CD4-positive, alpha-beta T cell treated with Interleukin-17A for 4 hours (primary cell): ENCODE measurements around the gene LCN2.
A peak's percentile ranks its signal among the peaks of the same experiment; 100 is the strongest.

Experiments used
- DNase-seq: peaks from one replicate; pipeline ENCODE4 v3.0.0-alpha.2; 2020; ENCODE audit warnings: mixed read lengths

LCN2 gene

DNA sequence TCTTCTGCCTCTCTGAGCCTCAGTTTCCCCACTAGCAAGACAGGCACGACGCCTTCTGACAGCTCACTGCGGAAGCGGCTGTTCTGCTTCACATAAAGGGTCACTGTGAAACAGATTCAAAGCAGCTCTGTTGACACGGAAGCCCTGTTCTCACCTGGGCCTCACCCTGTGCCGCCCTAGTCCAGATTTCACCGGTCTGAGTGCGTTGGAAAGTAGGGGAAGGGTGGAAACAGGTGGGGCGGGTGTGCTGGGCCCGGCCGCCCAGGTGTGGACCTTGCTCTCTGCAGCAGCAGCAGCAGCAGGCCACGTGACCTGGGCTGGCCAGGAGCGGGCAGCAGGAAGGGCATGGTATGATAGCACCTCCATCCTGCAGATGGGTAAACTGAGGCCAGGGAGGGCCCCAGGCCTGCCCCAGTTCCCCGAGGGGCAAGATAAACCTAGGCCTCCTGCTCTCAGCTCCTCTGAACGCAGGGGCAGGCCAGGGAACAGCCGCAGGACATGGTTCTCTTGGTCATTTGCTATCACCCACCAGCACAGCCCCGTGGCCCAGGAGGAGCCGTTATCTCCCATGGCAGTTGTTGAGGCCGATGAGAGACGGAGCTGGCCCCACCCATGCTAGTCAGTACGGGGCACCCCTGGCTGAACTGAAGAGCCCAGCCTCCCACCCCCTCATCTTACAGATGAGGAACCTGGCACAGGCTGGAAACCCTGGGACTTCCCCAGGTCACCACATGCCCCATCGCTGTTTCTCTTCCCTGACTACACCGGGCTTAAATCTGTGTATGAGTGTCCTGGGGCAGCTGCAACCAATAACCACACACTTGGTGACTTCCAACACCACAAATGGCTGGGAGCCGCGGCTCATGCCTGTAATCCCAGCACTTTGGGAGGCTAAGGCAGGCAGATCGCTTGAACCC, 33.8 kb upstream of the LCN2 start:
- DNase-seq = no peak

GRCh38 chr9:128116104-128117083, 32.9 kb upstream of the LCN2 start:
- DNase-seq = no peak

GRCh38 chr9:128117613-128118471, 31.4 kb upstream of the LCN2 start:
- DNase-seq = peak; percentile 99

GRCh38 chr9:128118472-128118857, 30.8 kb upstream of the LCN2 start:
- no peak for DNase-seq

- DNase-seq = no peak
Observed at GRCh38 chr9:128118971-128119665, 30.1 kb upstream of the LCN2 start.

GRCh38 chr9:128120061-128120740, 29.1 kb upstream of the LCN2 start:
- DNase-seq = no peak

DNA sequence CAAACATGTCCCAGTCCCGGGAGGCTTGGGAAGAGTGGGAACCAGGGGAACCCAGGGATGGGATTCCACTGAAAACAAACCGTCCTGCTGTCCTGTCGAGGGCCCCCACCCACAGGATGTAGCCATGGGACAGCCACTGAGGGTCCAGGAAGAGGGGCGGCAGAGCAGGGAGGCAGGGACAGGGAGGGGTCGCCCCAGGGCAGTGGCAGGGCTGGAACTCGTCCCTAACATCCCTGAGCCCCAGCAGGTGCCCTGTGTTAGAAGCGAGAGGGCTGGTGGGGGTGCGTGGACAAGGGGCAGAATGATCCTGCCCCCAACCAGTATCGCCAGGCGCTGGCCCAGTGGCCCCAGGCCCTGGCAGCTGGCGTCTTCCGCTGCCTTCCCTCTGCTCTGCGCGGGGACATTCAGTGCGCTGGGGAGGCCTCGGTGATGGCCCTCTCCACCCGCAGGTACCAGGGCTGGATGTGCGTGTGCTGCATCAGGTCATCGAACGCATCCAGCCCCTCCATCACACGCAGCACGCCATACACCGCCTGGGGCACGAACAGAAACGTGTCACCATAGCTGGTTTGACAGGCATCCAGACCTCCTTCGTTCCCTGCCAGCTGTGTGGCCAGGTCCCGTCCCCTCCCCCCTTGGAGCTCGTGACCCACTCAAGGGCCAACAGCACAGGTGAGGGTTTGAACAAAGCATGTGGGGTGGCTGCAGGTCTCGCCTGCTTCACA, 28.4 kb upstream of the LCN2 start:
- no peak for DNase-seq

DNA sequence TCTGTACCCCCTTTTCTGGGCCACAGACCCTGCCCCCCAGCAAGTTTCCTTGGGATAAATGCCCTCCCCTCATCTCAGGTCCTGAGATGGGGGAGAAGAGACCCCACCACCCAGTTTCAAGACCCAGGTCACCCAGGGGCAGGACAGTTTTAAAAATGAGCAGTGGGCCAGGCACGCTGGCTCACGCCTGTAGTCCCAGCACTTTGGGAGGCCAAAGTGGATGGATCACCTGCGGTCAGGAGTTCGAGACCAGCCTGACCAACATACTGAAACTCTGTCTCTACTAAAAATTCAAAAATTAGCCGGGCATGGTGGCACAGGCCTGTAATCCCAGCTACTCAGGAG, 27.8 kb upstream of the LCN2 start:
- DNase-seq = no peak

DNA sequence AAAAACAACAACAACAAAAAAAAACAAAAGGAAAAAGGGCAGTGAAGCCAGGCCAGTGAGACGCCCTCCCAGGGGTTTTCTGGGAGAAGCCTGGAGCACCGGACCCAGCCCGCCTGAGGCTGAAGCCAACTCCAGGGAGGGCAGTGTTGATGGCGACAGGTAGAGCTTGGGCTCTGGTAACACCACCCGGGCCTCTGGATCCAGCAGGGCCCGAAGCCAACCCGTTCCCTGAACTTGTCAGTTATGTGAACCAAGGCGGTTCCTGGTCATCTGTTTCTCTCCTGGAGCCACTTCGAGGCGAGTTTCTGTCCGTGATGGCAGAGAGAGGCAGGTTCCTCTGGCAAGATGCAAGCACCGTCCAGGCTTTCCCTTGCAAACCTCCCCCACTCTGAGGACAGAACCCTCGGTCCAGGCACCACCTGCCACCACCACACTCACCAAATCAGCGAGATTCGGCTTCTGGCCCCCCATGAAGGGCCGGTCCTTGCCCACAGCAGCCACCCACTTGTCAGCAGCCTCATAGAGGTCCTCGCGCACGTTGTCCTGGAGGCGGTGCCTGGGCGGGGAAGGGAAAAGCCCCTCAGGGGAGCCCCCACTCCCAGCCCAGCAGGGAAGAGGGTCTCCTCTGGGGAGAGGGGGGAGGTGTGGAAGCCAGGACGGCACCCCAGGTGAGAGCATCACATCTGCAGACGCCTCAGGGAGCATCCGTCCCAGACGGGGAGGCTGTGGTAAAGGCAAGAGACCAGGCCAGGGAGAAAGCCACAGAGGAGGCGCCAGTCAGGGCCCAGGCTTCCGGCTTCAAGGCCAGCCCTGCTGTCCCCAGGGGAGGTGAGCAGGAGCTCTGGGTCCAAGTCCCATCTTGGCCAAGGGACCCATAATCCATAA, 27.1 kb upstream of the LCN2 start:
- DNase-seq = no peak

GRCh38 chr9:128122809-128123175, 26.5 kb upstream of the LCN2 start:
- no peak for DNase-seq

- no peak for DNase-seq
Observed at GRCh38 chr9:128123451-128124080, 25.7 kb upstream of the LCN2 start.

GRCh38 chr9:128124451-128124850, 24.8 kb upstream of the LCN2 start:
- DNase-seq = no peak

GRCh38 chr9:128124873-128125579, 24.2 kb upstream of the LCN2 start:
- peak; percentile 66 for DNase-seq

DNA sequence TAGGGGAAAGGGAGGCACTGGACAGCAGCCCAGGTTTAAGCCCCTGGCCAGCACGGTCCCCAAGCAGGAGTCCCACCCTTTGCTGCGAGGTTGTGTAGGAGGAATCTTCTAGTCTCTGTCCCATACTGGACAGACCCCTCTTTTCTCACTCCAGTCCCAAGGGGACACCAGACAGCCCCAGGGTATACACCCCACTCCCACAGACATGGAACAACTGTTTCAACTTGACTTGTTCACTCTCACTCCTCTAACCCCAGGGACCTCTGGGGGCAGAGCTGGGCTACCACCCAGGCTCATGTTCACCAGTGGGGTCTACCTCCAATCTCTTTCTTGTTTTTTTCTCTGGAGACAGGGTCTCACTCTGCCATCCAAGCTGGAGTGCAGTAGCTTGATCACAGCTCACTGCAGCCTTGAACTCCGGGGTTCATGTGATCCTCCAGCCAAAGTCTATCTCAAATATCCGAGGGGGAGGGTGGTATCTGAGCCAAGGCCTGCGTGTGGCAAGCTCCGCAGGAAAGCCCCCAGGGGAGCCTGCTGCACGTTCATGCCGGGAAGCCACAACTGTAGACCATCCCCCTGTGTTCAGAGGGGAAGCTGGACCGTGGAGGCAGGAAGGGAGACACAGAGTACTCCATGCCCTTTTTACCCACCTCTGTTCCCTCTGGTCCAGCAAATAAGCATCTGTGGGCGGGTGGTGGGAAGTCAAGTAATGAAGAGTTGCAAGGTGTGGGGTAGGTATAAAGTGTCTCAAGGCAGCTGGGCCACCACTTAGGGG, 23.5 kb upstream of the LCN2 start:
- no peak for DNase-seq

DNA sequence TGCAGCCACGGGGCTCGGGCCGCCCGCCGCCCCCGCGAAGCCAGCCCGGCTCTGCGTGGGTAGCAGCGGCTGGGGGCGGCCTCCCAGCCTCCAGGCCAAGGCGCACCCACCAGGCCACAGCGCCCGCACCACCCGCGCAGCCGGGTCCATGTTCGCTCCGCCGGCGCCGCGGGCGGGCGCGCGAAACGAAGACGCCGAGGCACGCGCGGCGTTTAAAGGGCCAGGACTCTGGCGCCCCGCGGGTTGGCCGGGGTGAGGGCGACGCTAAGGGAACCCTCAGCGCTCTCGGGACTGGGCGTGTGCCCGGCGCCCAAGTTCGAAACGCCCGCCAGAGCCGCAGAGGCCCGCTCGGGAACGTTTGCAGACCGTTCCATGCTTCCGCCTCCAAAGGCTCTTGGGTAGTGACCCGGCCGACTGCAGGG, 21.7 kb upstream of the LCN2 start, which contains the start of gene PTGES2:
TSS of gene PTGES2 (minus strand) at position 162 of the 422 bp plus-strand sequence. CDS start at position 150, 12 bp downstream.
- peak; percentile 82 for DNase-seq

DNA sequence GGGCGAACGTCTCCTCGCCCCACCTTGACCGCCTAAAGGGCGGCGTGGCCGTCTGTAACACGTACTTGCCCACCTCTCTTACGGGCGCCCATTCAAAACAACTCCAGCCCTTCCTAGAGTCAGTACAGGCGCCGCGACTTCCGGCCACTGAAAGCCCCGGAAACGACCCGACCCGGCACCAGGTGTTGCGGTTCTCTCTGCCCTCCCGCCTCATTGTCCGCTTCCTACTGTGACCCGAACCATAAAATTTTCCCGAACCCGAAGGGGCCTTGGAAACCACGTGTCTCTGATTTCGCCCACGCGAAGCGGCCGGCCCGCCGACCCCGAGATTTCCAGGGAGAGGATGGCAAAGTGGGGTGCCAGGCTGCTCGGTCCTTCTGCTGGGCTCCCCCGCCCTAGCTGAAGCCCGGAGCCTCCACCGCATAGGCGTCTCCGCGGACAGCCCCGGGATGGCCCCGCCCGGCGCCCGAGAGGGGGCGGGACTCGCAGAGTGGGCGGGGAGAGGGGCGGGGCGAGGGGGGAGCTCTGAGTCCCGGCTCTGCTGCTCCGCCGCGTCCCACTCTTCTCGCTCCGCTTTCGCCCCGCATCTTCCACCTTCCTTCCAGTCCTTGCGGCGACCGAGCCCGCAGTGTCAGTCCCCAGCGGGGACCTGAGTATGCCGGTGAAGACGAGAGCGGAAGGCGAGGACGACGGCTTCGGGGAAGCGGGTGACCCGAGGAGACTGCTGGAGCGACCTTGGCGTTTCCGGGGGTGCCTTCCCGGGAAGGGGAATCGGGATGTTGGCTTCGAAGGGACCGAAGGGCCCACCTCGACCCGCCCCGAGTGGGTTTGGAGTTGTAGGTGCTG, 21.0 kb upstream of the LCN2 start:
- peak; percentile 86 for DNase-seq
